Measurements from ENCODE around the gene EXOC4. TPM values are rescaled to one million over a fixed set of nuclear protein-coding genes. Genes with fewer than 3 reads are reported as not detected.

Gene EXOC4
- total and polyA plus RNA-seq, 2 of the 8 experiments (the other 6 are each of a cell fraction or from before 2014, with no cell fraction given) = 27.0 to 67.3 TPM

GRCh38 chr7:133777701-133778100, 524.8 kb downstream of the EXOC4 start (continued):
- TF ChIP-seq GTF2F1 (IDR thresholded peaks at IDR 0.05; ENCODE audit: borderline replicate concordance, low read depth, low read length) (no peak), CHD1 (IDR thresholded peaks at IDR 0.05; ENCODE audit: low read depth, low read length) (no peak), GABPA (IDR thresholded peaks at IDR 0.05; ENCODE audit: borderline replicate concordance, insufficient read depth, low read length) (no peak), SIRT6 (IDR thresholded peaks at IDR 0.05; ENCODE audit: low read length) (no peak)
